H9 (cell line): ENCODE measurements around the gene NLRX1. TPM values are rescaled to one million over a fixed set of nuclear protein-coding genes. Genes with fewer than 3 reads are reported as not detected.

Experiments
- DNase-seq: peaks from one replicate; pipeline ENCODE4 v3.0.0-alpha.2; 2017
- H2AFZ ChIP-seq: one replicate; pipeline ENCODE4 v1.6.1; 2013; ENCODE audit warnings: mild to moderate bottlenecking, low read length, control low read depth, moderate library complexity
- H2AK5ac ChIP-seq: 2 replicates; pipeline ENCODE4 v1.6.1; 2013; ENCODE audit warnings: low read length, control low read depth, mixed read lengths; ENCODE audit not compliant: insufficient read length
- H2BK120ac ChIP-seq: one replicate; pipeline ENCODE4 v1.6.1; 2013; ENCODE audit warnings: low read depth, mild to moderate bottlenecking, low read length, control low read depth, inconsistent platforms; ENCODE audit not compliant: poor library complexity, severe bottlenecking
- H2BK12ac ChIP-seq: 2 replicates; pipeline ENCODE4 v1.6.1; 2013; ENCODE audit warnings: low read length, control low read depth, mixed read lengths, low read depth; ENCODE audit not compliant: insufficient read length
- H2BK15ac ChIP-seq: 2 replicates; pipeline ENCODE4 v1.6.1; 2013; ENCODE audit warnings: low read depth, low read length, control low read depth
- H2BK20ac ChIP-seq: one replicate; pipeline ENCODE4 v1.6.1; 2013; ENCODE audit warnings: low read depth, mild to moderate bottlenecking, low read length, control low read depth, inconsistent platforms; ENCODE audit not compliant: poor library complexity, severe bottlenecking
- H2BK5ac ChIP-seq: 2 replicates; pipeline ENCODE4 v1.6.1; 2013; ENCODE audit warnings: low read length, control low read depth, mixed read lengths; ENCODE audit not compliant: insufficient read length
- H3K14ac ChIP-seq: 2 replicates; pipeline ENCODE4 v1.6.1; 2013; ENCODE audit warnings: low read length, control low read depth; ENCODE audit not compliant: insufficient read depth
- H3K18ac ChIP-seq: 2 replicates; pipeline ENCODE4 v1.6.1; 2013; ENCODE audit warnings: low read depth, mild to moderate bottlenecking, mixed read lengths, low read length, control low read depth; ENCODE audit not compliant: insufficient read length
- H3K23ac ChIP-seq: 2 replicates; pipeline ENCODE4 v1.6.1; 2013; ENCODE audit warnings: low read length, control low read depth, mixed read lengths, low read depth; ENCODE audit not compliant: insufficient read length
- H3K23me2 ChIP-seq: 2 replicates; pipeline ENCODE4 v1.6.1; 2013; ENCODE audit warnings: low read depth, mild to moderate bottlenecking, mixed read lengths, low read length, control low read depth; ENCODE audit not compliant: insufficient read length, poor library complexity, severe bottlenecking
- H3K27ac ChIP-seq: 2 replicates; pipeline ENCODE4 v1.5.1; 2013; ENCODE audit warnings: low read length, control low read depth, mixed read lengths, low read depth; ENCODE audit not compliant: insufficient read length
- H3K27me3 ChIP-seq: 2 replicates; pipeline ENCODE4 v1.6.1; 2013; ENCODE audit warnings: low read length, control low read depth, inconsistent platforms; ENCODE audit not compliant: insufficient read depth
- H3K4ac ChIP-seq: 2 replicates; pipeline ENCODE4 v1.6.1; 2013; ENCODE audit warnings: low read depth, mild to moderate bottlenecking, control low read depth, inconsistent platforms, low read length, moderate library complexity
- H3K4me1 ChIP-seq: 2 replicates; pipeline ENCODE4 v1.6.1; 2013; ENCODE audit warnings: low read length, control low read depth, inconsistent platforms; ENCODE audit not compliant: insufficient read depth
- H3K4me2 ChIP-seq: 2 replicates; pipeline ENCODE4 v1.6.1; 2013; ENCODE audit warnings: low read length, control low read depth, mixed read lengths; ENCODE audit not compliant: insufficient read length, insufficient read depth
- H3K56ac ChIP-seq: 2 replicates; pipeline ENCODE4 v1.6.1; 2013; ENCODE audit warnings: low read depth, mild to moderate bottlenecking, mixed read lengths, low read length, control low read depth; ENCODE audit not compliant: insufficient read length
- H3K79me1 ChIP-seq: 2 replicates; pipeline ENCODE4 v1.6.1; 2013; ENCODE audit warnings: low read depth, mild to moderate bottlenecking, moderate library complexity, low read length, control low read depth, inconsistent platforms; ENCODE audit not compliant: insufficient read depth, poor library complexity, severe bottlenecking
- H3K79me2 ChIP-seq: 2 replicates; pipeline ENCODE4 v1.6.1; 2013; ENCODE audit warnings: low read length, control low read depth, inconsistent platforms; ENCODE audit not compliant: insufficient read depth
- H3K9ac ChIP-seq: 2 replicates; pipeline ENCODE4 v1.6.1; 2013; ENCODE audit warnings: low read length, control low read depth, mixed read lengths; ENCODE audit not compliant: insufficient read length; ENCODE audit errors: extremely low read depth
- H3K9me3 ChIP-seq: one replicate; pipeline ENCODE4 v1.6.1; 2013; ENCODE audit warnings: low read depth, low read length, inconsistent platforms; ENCODE audit not compliant: control insufficient read depth
- H3T11ph ChIP-seq: one replicate; pipeline ENCODE4 v1.6.1; 2013; ENCODE audit warnings: mild to moderate bottlenecking, low read length, control low read depth, inconsistent platforms
- H4K20me1 ChIP-seq: one replicate; pipeline ENCODE4 v1.6.1; 2013; ENCODE audit not compliant: control insufficient read depth, insufficient read length, insufficient read depth
- H4K5ac ChIP-seq: 2 replicates; pipeline ENCODE4 v1.6.1; 2013; ENCODE audit warnings: low read depth, mild to moderate bottlenecking, mixed read lengths, low read length, control low read depth; ENCODE audit not compliant: insufficient read length
- H4K8ac ChIP-seq: replicated peaks from 2 replicates; pipeline ENCODE4 v1.6.1; 2013; ENCODE audit warnings: low read length, control low read depth, mixed read lengths, low read depth; ENCODE audit not compliant: insufficient read length
- H4K91ac ChIP-seq: 2 replicates; pipeline ENCODE4 v1.6.1; 2013; ENCODE audit warnings: low read depth, mild to moderate bottlenecking, moderate library complexity, mixed read lengths, low read length, control low read depth; ENCODE audit not compliant: insufficient read length
- H3K27ac Mint-ChIP-seq, 3 experiments: 2 replicates in 2 of 3; 3 replicates in 1 of 3; pipeline ENCODE4 v1.8.0; 2020 to 2021; ENCODE audit warnings: mixed read lengths in 3 of 3, mild to moderate bottlenecking in 1 of 3, moderate library complexity in 1 of 3
- H3K27me3 Mint-ChIP-seq: 2 replicates; pipeline ENCODE4 v1.8.0; 2021; ENCODE audit warnings: low read depth, mild to moderate bottlenecking, moderate library complexity, mixed read lengths
- H3K36me3 Mint-ChIP-seq, 3 experiments: 2 replicates in 2 of 3; 3 replicates in 1 of 3; pipeline ENCODE4 v1.8.0; 2020 to 2021; ENCODE audit warnings: low read depth in 3 of 3, mixed read lengths in 3 of 3; ENCODE audit not compliant: insufficient read depth in 1 of 3
- H3K4me1 Mint-ChIP-seq, 2 experiments: 2 replicates each; pipeline ENCODE4 v1.8.0; 2020; ENCODE audit warnings: mixed read lengths in 2 of 2
- H3K4me3 Mint-ChIP-seq, 2 experiments: 2 replicates in 1 of 2; 3 replicates in 1 of 2; pipeline ENCODE4 v1.8.0; 2020 to 2021; ENCODE audit warnings: mild to moderate bottlenecking in 2 of 2, mixed read lengths in 2 of 2, moderate library complexity in 1 of 2
- H3K9me3 Mint-ChIP-seq, 2 experiments: 2 replicates in 1 of 2; 3 replicates in 1 of 2; pipeline ENCODE4 v1.8.0; 2020; ENCODE audit warnings: mild to moderate bottlenecking in 2 of 2, mixed read lengths in 2 of 2, moderate library complexity in 1 of 2
- CTCF ChIP-seq: fragments of 200-600 bp; sonication (generic); conservative IDR thresholded peaks from 3 replicates; pipeline ENCODE4 v1.8.0; 2021; ENCODE audit warnings: antibody characterized with exemption, mild to moderate bottlenecking
- WGBS: extraction: QIAGEN DNeasy Blood & Tissue Kit; methylation state at CpG from one replicate; pipeline ENCODE4 v1.1.7; 2013; ENCODE audit warnings: missing lambda C conversion rate, low lambda C conversion rate, mixed read lengths; ENCODE audit not compliant: insufficient read length; ENCODE audit errors: extremely low coverage; 5-methylcytosine and 5-hydroxymethylcytosine counted together
- total RNA-seq: library from RNA; stranded (reverse); gene quantifications from 2 replicates; pipeline ENCODE4 v1.2.1, GENCODE V29; 2021

NLRX1 gene
- total RNA-seq, 1 experiment from 2014 or later, result 18.2 TPM

- no peak overlapping the region for H3K56ac ChIP-seq
- H3K36me3 Mint-ChIP-seq, result peaks cover 8 to 32% (median 28%) of the 10 kb centered on the region in 3 experiments; a peak in 5 of 7 replicates
- TF ChIP-seq CTCF, result no peak
- H3K14ac ChIP-seq, result no peak overlapping the region
- no peak overlapping the region for H3K27ac Mint-ChIP-seq
- H3K23ac ChIP-seq, result no peak overlapping the region
- no peak overlapping the region for H3T11ph ChIP-seq
- peaks cover 6 to 11% of the 10 kb centered on the region in 2 experiments for H3K4me1 Mint-ChIP-seq
- no peak overlapping the region for H2BK120ac ChIP-seq
- WGBS, result no CpG with 5 or more reads among the region's 4 CpGs
- no peak overlapping the region for H3K9ac ChIP-seq
- no peaks in the 10 kb centered on the region for H3K9me3 ChIP-seq
- H2BK20ac ChIP-seq, result no peak overlapping the region
- no peak overlapping the region for H2BK12ac ChIP-seq
- H4K5ac ChIP-seq, result no peak overlapping the region
- H3K27ac ChIP-seq, result no peak overlapping the region
- no peak overlapping the region for H3K18ac ChIP-seq
- H3K4me1 ChIP-seq, result no peaks in the 10 kb centered on the region; the same call in 1 of the 2 replicates
- no peaks in the 10 kb centered on the region for H4K20me1 ChIP-seq
- no peak overlapping the region for H3K4me2 ChIP-seq
- H2AK5ac ChIP-seq, result no peak overlapping the region
- no peak for DNase-seq
- H3K4me3 Mint-ChIP-seq, result no peak overlapping the region
- no peak overlapping the region for H3K4ac ChIP-seq
- peaks cover 5% of the 10 kb centered on the region for H3K79me1 ChIP-seq
- H2BK15ac ChIP-seq, result no peak overlapping the region
- no peak overlapping the region for H4K91ac ChIP-seq
- peaks cover 5% of the 10 kb centered on the region; the same call in 1 of the 2 replicates for H3K79me2 ChIP-seq
- no peak overlapping the region for H4K8ac ChIP-seq
- no peaks in the 10 kb centered on the region for H3K9me3 Mint-ChIP-seq
- H2AFZ ChIP-seq, result no peak overlapping the region
- H3K27me3 ChIP-seq, result no peaks in the 10 kb centered on the region
- H2BK5ac ChIP-seq, result no peak overlapping the region
- H3K27me3 Mint-ChIP-seq, result no peaks in the 10 kb centered on the region
- H3K23me2 ChIP-seq, result no peaks in the 10 kb centered on the region
Measured at GRCh38 chr11:119229741-119230140, 61.2 kb downstream of the NLRX1 start.

Other genes with a start within 250 kb of the NLRX1 start
- gene BCL9L, start 242.8 kb upstream of the NLRX1 start, total RNA-seq, result 74.9 and 78.4 TPM in 2 replicates
- 0.24 and 0.33 TPM in 2 replicates for gene UPK2, start 212.4 kb upstream of the NLRX1 start, total RNA-seq
- not detected in 2 replicates for gene FOXR1, start 197.0 kb upstream of the NLRX1 start, total RNA-seq
- gene CENATAC, start 170.6 kb upstream of the NLRX1 start, total RNA-seq, result 51.2 and 55.2 TPM in 2 replicates
- 1,450 and 1,453 TPM in 2 replicates for gene RPS25, start 150.4 kb upstream of the NLRX1 start, total RNA-seq
- 82.8 TPM in 2 replicates for gene TRAPPC4, start 150.0 kb upstream of the NLRX1 start, total RNA-seq
- gene SLC37A4, start 137.8 kb upstream of the NLRX1 start, total RNA-seq, result 41.0 and 42.0 TPM in 2 replicates
- 228 and 234 TPM in 2 replicates for gene HYOU1, start 111.5 kb upstream of the NLRX1 start, total RNA-seq
- 17.5 and 18.6 TPM in 2 replicates for gene VPS11, start 100.9 kb upstream of the NLRX1 start, total RNA-seq
- gene HMBS, start 83.8 kb upstream of the NLRX1 start, total RNA-seq, result 57.2 and 57.7 TPM in 2 replicates
- 43.6 and 44.5 TPM in 2 replicates for gene DPAGT1, start 66.9 kb upstream of the NLRX1 start, total RNA-seq
- 5.5 and 5.6 TPM in 2 replicates for gene C2CD2L, start 61.4 kb upstream of the NLRX1 start, total RNA-seq
- 42.1 and 42.4 TPM in 2 replicates for gene HINFP, start 47.1 kb upstream of the NLRX1 start, total RNA-seq
- gene ABCG4, start 19.7 kb upstream of the NLRX1 start, total RNA-seq, result 0.68 and 1.2 TPM in 2 replicates
- 0.39 TPM in 1 of 2 replicates, not detected in the other for gene NHERF4, start 16.8 kb downstream of the NLRX1 start, total RNA-seq
- 52.1 and 56.4 TPM in 2 replicates for gene CBL, start 37.6 kb downstream of the NLRX1 start, total RNA-seq
- 21.5 and 23.3 TPM in 2 replicates for gene MCAM, start 148.4 kb downstream of the NLRX1 start, total RNA-seq
- gene RNF26, start 165.8 kb downstream of the NLRX1 start, total RNA-seq, result 56.2 and 57.6 TPM in 2 replicates
- 0.33 and 0.59 TPM in 2 replicates for gene C1QTNF5, start 172.2 kb downstream of the NLRX1 start, total RNA-seq
- not detected in 2 replicates for gene MFRP, start 178.0 kb downstream of the NLRX1 start, total RNA-seq
- 5.7 and 7.6 TPM in 2 replicates for gene USP2, start 213.0 kb downstream of the NLRX1 start, total RNA-seq